GM19397 (cell line): Measurements from ENCODE around the gene SF3B5.
A peak's percentile ranks its signal among the peaks of the same experiment; 100 is the strongest.
"Not testable (repeated sequence)": the region's sequence is repeated elsewhere in the genome, so short reads cannot be mapped to it uniquely, and the experiment has no call there.

Source experiments
- ATAC-seq: cut with Tn5 transposase; IDR thresholded peaks from one replicate; pipeline ENCODE4 v1.9.1; 2021; ENCODE audit warnings: mild to moderate bottlenecking, moderate library complexity; ENCODE audit not compliant: unreplicated experiment

Gene SF3B5

DNA sequence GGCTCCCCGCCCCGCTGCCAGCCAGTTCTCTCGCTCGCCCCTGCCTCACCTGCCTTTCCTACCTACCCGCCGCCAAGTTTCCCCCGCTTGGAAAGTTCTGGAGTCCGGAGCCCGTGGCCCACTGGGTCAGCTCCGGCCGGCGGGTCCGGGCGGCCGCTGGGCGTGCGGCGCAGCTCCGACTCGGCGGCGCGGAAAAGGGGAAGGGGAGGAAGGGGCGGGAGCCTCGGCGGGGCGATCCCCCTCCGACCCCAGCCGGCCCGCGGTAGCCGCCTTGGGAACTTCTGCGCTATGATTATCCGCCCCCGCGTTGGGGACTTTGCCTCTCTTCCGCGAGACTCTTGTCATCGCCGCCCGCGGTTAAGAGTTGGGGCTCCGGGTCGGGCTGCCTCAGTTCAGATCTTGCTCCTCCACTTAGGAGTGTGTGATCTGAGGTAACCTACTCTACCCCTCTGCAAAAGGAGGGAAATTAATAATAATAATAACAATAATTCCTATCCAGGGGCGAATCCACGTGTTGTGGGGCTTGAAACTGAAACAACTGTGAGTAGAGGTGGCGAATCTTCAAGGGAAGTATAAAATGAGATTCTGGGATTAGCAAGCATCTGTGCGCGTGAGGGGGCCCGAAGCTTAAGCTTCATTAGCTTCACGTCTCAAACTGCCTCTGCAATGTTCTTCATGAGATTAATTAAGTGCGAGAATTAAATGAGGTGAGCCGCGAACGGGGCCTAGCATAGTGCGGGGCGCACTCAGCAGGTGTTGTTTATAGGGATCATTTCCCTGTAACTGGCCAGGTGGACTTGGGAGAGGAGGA, 30.8 kb downstream of the SF3B5 start:
- peak; percentile 13 for ATAC-seq

DNA sequence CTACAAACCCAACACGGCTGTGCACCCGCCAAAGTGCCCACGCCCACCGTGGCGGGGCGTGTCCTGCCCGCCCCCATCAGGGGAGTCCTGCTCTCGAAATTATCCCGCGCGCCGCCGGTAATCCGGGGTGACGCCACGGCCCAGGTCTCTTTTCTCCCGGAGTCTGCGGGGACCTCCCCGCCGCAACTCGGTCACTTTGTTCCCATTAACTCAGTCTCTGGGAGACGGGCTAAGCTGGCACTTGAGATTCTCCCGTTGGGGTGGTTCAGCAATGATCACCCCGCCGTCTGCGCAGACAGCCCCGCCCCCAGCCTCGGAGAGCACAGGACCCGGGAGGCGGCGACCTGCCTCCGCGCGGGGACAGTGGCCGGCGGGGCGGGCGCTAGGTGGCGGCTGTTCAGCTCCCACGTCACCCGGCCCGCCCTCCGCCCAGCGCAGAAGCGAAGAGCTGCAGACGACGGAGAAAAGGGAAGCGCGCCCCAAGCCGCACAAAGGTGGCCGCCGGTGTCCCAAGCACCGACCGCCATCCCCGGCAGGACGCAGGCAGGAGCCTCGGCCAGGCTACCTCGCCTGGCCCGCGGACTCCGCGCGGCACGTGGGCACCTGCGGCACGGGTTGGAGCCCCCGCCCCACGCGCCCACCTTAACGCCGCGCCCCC, 31.5 kb downstream of the SF3B5 start:
- ATAC-seq: peak; percentile 92

DNA sequence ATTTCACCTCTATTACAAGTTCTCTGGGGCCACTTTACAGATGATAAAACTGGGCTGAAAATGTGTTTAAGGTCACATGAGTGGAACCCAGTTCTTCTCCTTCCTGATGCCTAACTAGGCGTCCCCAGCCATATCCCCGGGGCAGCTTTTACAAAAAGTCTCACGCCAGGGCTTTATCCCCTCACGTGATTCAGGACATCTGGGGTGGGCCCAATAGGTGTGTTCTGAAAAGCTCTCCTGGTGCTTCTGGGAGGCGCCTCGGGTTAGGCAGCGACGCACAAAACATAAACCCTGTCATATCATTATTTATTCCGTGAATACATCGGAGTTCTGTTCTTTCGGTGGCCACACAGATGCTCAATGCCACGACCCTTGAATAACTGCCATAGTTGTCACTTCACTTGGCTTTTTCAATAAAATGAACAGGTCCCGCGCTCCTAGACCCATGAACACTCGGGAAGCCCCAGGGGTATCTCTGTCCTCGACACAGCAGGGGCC, 32.1 kb downstream of the SF3B5 start:
- no peak for ATAC-seq

DNA sequence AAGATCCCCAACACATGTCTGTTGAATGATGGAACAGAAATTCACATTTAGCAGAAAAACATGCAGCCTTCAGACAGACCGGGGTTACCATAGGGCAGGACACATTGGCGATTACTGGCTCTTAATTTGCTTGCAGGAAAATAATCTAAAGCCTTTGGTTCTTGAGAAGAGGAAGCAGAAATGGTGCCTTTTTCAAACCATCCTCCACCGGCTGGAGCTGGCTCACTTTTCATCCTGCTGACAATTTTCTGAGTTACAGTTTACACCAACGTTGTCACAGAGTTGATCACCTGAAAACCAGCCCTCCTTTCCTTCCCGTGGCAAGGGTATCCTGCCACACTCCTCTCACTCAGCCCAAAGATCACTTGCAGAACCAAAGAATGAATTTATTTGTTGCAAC, 32.6 kb downstream of the SF3B5 start:
- ATAC-seq: no peak

DNA sequence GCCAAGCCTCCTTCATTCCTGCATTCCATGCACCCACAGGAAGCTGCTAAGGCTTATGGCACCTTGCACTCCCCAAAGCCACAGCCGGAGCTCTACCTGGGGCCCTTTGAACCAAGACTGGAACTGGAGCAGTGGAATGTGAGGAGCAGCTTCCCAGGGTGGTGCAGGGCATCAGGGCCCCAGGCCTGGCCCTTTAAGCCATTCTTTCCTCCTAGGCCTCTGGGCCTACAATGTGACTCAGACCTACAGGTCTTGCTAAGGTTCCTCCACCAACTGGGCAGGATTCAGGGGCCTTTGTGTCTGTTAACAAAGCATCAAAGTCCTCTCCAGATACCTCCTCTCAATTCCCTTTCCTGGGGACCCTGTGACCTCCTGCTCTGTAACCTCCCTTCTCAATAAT, 36.2 kb downstream of the SF3B5 start:
- no peak for ATAC-seq

DNA sequence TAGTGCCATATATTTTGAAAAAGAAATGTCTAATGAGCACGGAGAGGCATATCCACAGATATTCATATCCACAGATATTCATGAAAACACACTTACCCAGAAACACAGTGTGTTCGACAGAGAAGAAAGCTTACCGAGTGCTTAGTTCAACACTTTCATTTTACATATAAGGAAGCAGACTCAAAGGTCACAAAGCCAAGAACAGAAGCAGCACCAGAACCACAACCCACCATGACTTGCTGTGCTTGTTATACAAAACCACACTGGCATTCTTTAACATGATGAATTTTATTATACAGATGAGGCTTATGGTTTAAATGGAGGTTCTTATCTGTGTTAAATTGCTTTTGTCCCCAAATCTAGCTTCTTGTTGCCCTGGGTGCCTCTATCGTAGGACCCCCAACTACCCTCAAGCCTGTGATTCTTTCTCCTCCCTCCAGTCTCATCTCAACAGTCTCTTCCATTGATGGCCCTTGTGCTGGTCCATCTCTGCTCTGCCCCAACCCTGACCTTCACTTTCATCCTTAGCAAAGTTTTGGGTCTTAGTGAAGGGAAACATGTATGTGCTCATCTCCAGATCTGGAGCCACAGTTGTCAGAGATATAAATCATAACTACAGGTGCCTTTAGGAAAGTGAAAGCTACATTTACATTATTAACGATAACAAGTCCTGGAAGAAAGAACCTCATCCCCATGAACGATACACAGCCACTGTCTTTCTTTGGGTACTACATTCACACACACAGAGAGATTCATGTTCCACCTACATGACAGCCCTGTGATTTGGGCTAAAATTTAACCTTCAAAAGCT, 40.0 kb downstream of the SF3B5 start:
- peak; percentile 79 for ATAC-seq

DNA sequence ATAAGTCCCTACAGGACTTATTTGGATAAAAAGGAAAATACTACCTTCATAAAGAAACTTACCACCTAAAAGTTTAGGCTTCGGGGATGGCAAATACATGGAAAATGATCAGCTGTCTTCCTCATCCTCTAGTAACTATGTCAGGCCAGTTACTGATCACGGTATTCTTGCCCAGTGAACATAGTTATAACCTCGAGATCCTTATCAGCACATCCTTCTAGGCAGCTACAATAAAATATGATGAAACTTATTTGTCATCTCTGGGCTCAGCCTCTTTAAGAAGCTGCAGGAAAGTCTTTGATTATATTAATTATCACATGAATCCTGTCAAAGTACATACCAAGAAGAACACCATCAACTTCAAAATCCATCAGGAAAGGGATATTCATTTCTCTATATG, 41.8 kb downstream of the SF3B5 start:
- no peak for ATAC-seq

DNA sequence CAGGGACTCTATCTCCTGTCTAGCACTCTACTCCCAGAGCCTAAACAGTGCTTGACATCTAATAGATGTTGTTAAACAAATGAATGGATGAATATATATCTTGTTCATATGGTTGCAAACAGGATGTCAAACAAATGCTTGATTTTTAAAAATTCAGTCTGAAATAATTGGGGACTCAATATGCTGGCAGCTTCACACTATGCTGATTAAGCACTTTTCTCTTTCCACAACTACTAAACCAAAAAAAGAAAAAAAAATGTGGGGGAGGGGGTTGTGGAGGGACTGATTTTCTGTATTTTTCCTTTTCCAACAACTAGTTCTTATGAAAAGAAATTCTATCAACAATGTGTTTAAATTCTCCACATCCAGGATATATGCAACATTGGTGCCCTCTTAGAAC, 42.9 kb downstream of the SF3B5 start:
- ATAC-seq: no peak

DNA sequence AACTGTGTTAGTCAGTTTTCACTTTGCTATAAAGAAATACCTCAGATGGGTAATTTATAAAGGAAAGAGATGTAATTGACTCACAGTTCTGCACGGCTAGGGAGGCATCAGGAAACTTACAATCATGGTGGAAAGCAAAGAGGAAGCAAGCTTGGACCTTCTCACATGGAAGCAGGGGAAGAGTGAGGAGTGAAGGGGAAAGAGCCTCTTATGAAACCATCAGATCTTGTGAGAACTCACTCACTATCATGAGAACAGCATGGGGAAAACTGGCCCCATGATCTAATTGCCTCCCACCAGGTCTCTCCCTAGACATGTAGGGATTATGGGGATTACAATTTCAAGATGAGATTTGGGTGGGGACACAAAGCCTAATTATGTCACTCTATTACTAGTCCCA, 46.0 kb downstream of the SF3B5 start:
- no peak for ATAC-seq

DNA sequence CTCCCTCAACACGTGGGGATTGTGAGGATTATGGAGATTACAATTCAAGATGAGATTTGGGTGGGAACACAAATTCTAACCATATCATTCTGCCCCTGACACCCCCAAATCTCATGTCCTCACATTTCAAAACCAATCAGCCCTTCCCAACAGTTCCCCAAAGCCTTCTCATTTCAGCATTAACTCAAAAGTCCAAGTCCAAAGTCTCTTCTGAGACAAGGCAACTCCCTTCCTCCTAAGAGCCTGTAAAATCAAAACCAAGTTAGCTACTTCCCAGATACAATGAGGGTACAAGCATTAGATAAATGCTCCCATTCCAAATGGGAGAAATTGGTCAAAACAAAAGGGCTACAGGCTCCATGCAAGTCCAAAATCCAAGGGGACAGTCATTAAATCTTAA, 47.7 kb downstream of the SF3B5 start:
- ATAC-seq: no peak

DNA sequence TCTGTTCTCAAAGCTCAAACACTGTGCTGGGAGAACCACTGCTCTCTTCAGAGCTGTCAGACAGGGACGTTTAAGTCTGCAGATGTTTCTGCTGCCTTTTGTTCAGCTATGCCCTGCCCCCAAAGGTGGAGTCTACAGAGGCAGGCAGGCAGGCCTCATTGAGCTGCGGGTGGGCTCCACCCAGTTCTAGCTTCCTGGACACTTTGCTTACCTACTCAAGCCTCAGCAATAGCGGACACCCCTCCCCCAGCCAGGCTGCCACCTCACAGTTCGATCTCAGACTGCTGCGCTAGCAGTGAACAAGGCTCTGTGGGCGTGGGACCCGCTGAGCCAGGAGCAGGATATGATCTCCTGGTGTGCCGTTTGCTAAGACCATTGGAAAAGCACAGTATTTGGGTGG, 48.7 kb downstream of the SF3B5 start:
- not testable (repeated sequence) for ATAC-seq

DNA sequence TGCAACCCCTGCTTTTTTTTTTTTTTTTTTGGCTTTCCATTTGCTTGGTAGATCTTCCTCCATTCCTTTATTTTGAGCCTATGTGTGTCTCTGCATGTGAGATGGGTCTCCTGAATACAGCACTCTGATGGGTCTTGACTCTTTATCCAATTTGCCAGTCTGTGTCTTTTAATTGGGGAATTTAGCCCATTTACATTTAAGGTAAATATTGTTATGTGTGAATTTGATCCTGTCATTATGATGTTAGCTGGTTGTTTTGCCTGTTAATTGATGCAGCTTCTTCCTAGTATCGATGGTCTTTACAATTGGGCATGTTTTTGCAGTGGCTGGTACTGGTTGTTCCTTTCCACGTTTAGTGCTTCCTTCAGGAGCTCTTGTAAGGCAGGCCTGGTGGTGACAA, 50.4 kb downstream of the SF3B5 start:
- ATAC-seq: not testable (repeated sequence)
